Ovary (tissue), 3 donors: ENCODE data around the gene EPM2A.

Experiments used
- EP300 ChIP-seq: sonication (generic); formaldehyde crosslinking; IDR thresholded peaks from one replicate; pipeline ENCODE4 v1.6.1; 2017; ENCODE audit warnings: antibody characterized with exemption
- POLR2A ChIP-seq: fragments of 450-650 bp; IDR thresholded peaks from one replicate; pipeline ENCODE4 v1.6.1; 2017; ENCODE audit warnings: antibody characterized with exemption, mild to moderate bottlenecking, moderate library complexity
- TF ChIP-seq, protein P1 (sequence below), 3 donors: fragments of 450-650 bp in 2 of 3; fragments of 200-600 bp in 1 of 3; IDR thresholded peaks; one replicate each; pipeline versions ENCODE4 v1.5.1 to v1.8.0; 2016 to 2022; ENCODE audit warnings: antibody characterized with exemption in 3 of 3, mild to moderate bottlenecking in 1 of 3
- donor health status: DM: no; HTN: no; CAD: no.

DNA sequence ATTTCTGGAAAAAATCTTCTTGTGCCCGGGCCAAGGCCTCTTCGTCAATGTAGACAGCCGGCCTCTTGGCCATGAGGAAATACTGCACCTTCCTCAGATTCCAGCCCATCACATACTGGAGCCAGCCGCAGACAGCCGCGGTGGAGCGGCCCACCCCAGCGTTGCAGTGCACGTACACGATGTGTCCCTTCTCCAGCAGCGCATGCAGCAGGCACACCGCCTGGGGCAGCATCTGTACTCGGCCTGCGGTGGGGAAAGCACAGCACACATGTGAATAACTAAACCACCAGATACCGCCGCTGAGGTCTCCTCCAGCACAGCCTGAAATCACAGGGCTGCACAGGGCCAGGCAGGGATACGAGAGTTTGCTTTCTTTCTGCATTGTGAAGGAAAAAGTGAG is 107.9 kb downstream of the EPM2A start:
- no peak for TF ChIP-seq POLR2A
- TF ChIP-seq, protein P1, sequence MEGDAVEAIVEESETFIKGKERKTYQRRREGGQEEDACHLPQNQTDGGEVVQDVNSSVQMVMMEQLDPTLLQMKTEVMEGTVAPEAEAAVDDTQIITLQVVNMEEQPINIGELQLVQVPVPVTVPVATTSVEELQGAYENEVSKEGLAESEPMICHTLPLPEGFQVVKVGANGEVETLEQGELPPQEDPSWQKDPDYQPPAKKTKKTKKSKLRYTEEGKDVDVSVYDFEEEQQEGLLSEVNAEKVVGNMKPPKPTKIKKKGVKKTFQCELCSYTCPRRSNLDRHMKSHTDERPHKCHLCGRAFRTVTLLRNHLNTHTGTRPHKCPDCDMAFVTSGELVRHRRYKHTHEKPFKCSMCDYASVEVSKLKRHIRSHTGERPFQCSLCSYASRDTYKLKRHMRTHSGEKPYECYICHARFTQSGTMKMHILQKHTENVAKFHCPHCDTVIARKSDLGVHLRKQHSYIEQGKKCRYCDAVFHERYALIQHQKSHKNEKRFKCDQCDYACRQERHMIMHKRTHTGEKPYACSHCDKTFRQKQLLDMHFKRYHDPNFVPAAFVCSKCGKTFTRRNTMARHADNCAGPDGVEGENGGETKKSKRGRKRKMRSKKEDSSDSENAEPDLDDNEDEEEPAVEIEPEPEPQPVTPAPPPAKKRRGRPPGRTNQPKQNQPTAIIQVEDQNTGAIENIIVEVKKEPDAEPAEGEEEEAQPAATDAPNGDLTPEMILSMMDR (IDR thresholded peaks at IDR 0.05), result no peak
- no peak for TF ChIP-seq EP300
